ENCODE measurements around the gene PVALEF. TPM values are rescaled to one million over a fixed set of nuclear protein-coding genes. Genes with fewer than 3 reads are reported as not detected.

Gene PVALEF
- total and polyA plus RNA-seq, 2 of the 13 experiments (the other 11 are each of a cell fraction or from before 2014, with no cell fraction given), result 0.18 TPM

DNA sequence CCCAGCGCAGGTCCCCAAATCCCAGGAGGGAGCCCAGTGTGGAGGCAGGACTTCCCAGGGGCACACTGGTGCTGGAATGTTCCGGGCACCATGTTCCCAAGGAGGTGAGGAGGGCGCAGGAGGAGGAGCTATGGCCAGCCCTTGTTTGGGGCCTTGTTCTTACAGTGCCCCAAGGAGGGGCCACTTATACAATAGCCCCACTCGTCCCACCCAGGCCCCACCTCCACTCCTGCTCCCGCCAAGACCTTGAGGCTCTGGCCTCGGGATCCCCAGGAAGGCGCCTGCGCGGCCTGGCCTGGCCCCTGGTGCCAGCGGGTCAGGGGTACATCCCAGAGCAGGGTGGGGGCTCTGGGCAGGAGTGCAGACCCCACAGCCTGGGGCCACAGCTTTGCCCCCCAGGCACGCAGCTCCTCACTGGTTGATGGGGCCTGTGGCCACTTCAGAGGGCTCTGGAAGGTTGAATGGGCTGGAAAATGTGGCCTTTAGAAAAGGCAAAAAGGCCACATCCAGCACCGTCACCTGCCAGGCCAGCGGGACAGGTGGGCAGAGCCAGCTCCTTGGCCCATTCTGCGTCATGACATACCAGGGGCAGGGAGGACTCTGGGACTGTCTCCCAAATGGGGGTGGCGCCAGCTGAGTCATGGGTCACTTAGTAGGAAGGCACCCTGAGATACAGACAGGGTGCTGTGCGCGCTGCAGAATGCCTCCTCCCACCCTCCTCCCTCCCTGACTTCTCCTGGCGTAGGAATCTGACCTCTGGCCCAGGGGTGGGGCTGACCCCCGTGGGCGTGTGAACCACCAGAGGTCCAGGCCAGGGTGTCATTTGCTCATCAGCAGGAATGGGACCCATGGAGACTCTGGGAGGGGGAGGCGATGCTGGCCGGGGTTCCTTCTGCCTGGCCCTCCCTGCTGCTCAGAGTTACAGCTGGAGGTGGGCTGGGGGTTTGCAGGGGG lies 32.3 kb upstream of the PVALEF start (continued):
- TF ChIP-seq, protein P1, sequence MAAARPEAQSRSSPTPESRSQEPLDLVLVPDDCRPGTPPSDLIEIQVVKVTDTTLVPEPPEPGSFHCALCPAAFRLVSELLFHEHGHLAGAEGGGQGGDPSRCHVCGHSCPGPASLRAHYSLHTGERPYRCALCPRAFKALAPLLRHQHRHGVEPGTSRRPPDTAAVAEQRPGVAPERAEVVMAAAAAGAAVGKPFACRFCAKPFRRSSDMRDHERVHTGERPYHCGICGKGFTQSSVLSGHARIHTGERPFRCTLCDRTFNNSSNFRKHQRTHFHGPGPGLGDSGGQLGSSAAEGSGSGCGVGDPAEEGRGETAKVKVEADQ (CRISPR knock-in tag; IDR thresholded peaks at IDR 0.05; ENCODE audit: borderline replicate concordance), result no peak
- TF ChIP-seq BCLAF1 (IDR thresholded peaks at IDR 0.05) (no peak), SALL1 (CRISPR knock-in tag; IDR thresholded peaks at IDR 0.05) (peak; percentile 26; the same call in 1 of the 2 replicates), ZNF607 (CRISPR knock-in tag; IDR thresholded peaks at IDR 0.05; ENCODE audit: borderline replicate concordance) (no peak), ZNF619 (CRISPR knock-in tag; IDR thresholded peaks at IDR 0.05) (0 out of 2 replicates have a peak, but pooled peaks have one; percentile 10), GATA4 (IDR thresholded peaks at IDR 0.05; ENCODE audit: borderline replicate concordance, low read depth) (no peak), KLF16 (CRISPR knock-in tag; IDR thresholded peaks at IDR 0.05) (no peak), ZIK1 (CRISPR knock-in tag; IDR thresholded peaks at IDR 0.05; ENCODE audit: borderline replicate concordance, low read depth) (no peak), CCAR2 (optimal IDR thresholded peaks at IDR 0.05; ENCODE audit: low read depth, low read length) (no peak), ZNF703 (CRISPR knock-in tag; IDR thresholded peaks at IDR 0.05; ENCODE audit: borderline replicate concordance) (no peak), ZNF891 (CRISPR knock-in tag; IDR thresholded peaks at IDR 0.05) (peak; percentile 26; the same call in 1 of the 2 replicates), NBN (conservative IDR thresholded peaks at IDR 0.05) (no peak), NFKBIZ (CRISPR knock-in tag; IDR thresholded peaks at IDR 0.05) (no peak), NCOR1 (IDR thresholded peaks at IDR 0.05; ENCODE audit: borderline replicate concordance, low read length) (peak; percentile 27; the same call in 1 of the 2 replicates), BRCA1 (CRISPR knock-in tag; IDR thresholded peaks at IDR 0.05) (no peak), RFXAP (CRISPR knock-in tag; IDR thresholded peaks at IDR 0.05; ENCODE audit: borderline replicate concordance) (no peak), ZBTB37 (CRISPR knock-in tag; IDR thresholded peaks at IDR 0.05) (0 out of 2 replicates have a peak, but pooled peaks have one; percentile 18), CREM (IDR thresholded peaks at IDR 0.05) (no peak), CREM (CRISPR knock-in tag; IDR thresholded peaks at IDR 0.05) (no peak), TRIM24 (CRISPR knock-in tag; IDR thresholded peaks at IDR 0.05) (no peak), FOXA1 (IDR thresholded peaks at IDR 0.05) (no peak), FOXA1 (CRISPR knock-in tag; IDR thresholded peaks at IDR 0.05) (no peak)
- TF ChIP-seq, protein P2, sequence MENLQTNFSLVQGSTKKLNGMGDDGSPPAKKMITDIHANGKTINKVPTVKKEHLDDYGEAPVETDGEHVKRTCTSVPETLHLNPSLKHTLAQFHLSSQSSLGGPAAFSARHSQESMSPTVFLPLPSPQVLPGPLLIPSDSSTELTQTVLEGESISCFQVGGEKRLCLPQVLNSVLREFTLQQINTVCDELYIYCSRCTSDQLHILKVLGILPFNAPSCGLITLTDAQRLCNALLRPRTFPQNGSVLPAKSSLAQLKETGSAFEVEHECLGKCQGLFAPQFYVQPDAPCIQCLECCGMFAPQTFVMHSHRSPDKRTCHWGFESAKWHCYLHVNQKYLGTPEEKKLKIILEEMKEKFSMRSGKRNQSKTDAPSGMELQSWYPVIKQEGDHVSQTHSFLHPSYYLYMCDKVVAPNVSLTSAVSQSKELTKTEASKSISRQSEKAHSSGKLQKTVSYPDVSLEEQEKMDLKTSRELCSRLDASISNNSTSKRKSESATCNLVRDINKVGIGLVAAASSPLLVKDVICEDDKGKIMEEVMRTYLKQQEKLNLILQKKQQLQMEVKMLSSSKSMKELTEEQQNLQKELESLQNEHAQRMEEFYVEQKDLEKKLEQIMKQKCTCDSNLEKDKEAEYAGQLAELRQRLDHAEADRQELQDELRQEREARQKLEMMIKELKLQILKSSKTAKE (CRISPR knock-in tag; IDR thresholded peaks at IDR 0.05; ENCODE audit: borderline replicate concordance), result no peak
